Upper lobe of left lung (tissue), 4 donors: Measurements from ENCODE around the gene ITGAE.

Source experiments
- EP300 ChIP-seq, 4 donors: sonication (generic); formaldehyde crosslinking; IDR thresholded peaks; one replicate each; pipeline ENCODE4 v1.5.1; 2017; ENCODE audit warnings: antibody characterized with exemption in 4 of 4, control low read depth in 2 of 4
- POLR2A ChIP-seq, 4 donors: fragments of 450-650 bp; IDR thresholded peaks; one replicate each; pipeline ENCODE4 v1.5.1; 2016 to 2017; ENCODE audit warnings: antibody characterized with exemption in 4 of 4, mild to moderate bottlenecking in 2 of 4
- POLR2AphosphoS5 ChIP-seq, 2 donors: sonication (generic); formaldehyde crosslinking; IDR thresholded peaks; one replicate each; pipeline ENCODE4 v1.5.1; 2017; ENCODE audit warnings: antibody characterized with exemption in 2 of 2
- TF ChIP-seq, protein P1 (sequence below), 6 experiments: fragments of 450-650 bp in 4 of 6; fragments of 200-600 bp in 2 of 6; sonication (generic) in 2 of 6; IDR thresholded peaks; one replicate each; pipeline ENCODE4 v1.5.1; 2016 to 2019; ENCODE audit warnings: antibody characterized with exemption in 6 of 6

DNA sequence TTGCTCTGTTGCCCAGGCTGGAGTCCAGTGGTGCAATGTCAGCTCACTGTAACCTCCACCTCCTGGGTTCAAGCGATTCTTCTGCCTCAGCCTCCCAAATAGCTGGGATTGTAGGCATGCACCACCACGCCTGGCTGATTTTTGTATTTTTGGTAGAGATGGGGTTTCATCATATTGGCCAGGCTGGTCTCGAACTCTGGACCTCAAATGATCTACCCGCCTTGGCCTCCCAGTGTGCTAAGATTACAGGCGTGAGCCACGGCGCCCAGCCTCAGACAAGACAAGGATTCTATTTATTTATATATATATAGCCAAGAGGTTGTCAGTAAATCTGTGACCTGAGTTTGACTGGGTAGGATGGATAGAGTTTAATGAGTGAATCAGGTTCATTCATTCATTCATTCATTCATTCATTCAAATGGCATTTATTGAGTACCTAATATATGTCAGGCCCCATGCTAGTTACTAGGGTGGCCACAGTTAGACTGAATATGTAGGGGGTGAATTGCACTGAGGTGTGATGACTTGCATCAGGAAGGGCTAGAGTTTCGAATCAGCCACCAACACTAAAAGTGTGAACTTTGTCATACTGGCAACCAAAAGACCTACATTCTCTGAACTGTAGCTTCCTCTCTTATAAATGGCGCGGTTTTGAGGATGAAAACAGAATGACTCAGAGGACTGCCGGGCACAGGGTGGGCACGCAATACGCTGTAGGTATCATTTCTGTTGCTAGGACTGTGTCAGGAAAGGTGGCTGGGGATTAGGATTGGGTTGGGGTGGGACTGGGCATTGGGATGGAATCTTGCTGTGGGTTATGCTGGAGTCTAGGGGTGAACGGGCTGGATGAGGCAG lies 37.8 kb downstream of the ITGAE start:
- TF ChIP-seq, protein P1, sequence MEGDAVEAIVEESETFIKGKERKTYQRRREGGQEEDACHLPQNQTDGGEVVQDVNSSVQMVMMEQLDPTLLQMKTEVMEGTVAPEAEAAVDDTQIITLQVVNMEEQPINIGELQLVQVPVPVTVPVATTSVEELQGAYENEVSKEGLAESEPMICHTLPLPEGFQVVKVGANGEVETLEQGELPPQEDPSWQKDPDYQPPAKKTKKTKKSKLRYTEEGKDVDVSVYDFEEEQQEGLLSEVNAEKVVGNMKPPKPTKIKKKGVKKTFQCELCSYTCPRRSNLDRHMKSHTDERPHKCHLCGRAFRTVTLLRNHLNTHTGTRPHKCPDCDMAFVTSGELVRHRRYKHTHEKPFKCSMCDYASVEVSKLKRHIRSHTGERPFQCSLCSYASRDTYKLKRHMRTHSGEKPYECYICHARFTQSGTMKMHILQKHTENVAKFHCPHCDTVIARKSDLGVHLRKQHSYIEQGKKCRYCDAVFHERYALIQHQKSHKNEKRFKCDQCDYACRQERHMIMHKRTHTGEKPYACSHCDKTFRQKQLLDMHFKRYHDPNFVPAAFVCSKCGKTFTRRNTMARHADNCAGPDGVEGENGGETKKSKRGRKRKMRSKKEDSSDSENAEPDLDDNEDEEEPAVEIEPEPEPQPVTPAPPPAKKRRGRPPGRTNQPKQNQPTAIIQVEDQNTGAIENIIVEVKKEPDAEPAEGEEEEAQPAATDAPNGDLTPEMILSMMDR (IDR thresholded peaks at IDR 0.05): no peak
- peak in 1 of 4 donors; percentile 28 for TF ChIP-seq POLR2A (IDR thresholded peaks at IDR 0.05)
- TF ChIP-seq POLR2AphosphoS5 (IDR thresholded peaks at IDR 0.05): no peak
- TF ChIP-seq EP300 (IDR thresholded peaks at IDR 0.05): no peak
